ENCODE data around the gene TBL1X. TPM values are rescaled to one million over a fixed set of nuclear protein-coding genes. Genes with fewer than 3 reads are reported as not detected.

Gene TBL1X
- total RNA-seq, 4 donors from 2014 or later: 15.0 to 19.4 (median 16.3) TPM

DNA sequence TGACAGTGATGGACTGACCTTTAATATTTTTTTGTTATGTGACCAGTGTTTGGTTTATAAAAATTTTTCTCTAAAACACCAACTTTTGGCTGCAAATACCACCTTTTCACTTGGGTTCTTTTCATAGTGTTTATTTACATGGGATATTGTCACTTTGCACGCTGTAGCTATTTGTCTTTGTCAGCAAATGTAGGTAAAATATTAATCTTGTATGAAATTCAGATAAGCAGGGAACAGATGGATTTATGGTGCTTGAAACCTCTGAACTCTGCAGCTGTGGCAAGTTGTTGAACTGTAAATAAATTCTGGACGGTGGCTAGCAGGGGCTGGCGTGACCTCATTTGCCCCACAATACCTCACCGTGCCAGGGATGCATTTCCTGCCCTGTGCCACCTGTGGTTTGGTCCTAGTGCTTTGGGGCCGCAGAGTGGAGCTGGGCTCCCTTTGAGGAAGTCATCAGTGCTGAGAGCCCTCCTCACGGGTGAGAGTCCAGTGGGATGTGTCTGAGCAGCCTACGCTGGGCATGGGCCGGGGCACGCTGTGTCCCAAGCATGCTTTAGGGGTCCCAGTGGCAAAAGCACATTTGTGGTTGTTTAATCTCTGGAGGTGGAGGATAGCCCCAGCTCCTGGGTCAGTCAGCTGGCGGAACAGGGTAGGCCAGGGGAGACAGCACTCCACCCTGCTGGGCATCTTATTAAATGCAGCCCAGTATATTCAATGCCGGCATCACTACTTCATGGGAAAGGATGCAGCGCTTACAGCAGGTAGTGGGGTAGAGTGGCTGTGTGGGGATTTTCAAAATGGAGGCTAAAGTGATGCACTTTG, 108.6 kb downstream of the TBL1X start:
- TF ChIP-seq, protein P1, sequence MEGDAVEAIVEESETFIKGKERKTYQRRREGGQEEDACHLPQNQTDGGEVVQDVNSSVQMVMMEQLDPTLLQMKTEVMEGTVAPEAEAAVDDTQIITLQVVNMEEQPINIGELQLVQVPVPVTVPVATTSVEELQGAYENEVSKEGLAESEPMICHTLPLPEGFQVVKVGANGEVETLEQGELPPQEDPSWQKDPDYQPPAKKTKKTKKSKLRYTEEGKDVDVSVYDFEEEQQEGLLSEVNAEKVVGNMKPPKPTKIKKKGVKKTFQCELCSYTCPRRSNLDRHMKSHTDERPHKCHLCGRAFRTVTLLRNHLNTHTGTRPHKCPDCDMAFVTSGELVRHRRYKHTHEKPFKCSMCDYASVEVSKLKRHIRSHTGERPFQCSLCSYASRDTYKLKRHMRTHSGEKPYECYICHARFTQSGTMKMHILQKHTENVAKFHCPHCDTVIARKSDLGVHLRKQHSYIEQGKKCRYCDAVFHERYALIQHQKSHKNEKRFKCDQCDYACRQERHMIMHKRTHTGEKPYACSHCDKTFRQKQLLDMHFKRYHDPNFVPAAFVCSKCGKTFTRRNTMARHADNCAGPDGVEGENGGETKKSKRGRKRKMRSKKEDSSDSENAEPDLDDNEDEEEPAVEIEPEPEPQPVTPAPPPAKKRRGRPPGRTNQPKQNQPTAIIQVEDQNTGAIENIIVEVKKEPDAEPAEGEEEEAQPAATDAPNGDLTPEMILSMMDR (IDR thresholded peaks at IDR 0.05; ENCODE audit: low read depth): no peak

DNA sequence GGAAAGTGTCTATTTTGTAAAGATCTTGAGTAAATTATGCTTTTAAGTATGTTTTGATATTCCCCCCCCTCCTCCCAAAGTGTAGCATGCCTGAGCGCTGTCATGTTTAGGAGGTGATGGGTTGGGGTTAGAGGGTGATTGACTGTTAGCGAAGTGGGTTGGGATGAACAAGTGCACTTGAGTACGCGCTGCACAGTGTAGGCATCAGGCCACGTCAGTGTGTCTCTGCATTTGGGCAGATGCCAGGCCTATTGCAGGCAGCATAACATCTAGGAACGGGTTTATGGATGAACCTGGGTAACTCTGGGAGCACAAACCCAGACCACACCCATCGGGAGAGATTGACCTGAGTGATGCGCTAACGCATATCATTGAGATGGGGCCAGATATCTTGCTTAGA, 111.2 kb downstream of the TBL1X start:
- TF ChIP-seq, protein P1 (IDR thresholded peaks at IDR 0.05; ENCODE audit: low read depth): no peak

DNA sequence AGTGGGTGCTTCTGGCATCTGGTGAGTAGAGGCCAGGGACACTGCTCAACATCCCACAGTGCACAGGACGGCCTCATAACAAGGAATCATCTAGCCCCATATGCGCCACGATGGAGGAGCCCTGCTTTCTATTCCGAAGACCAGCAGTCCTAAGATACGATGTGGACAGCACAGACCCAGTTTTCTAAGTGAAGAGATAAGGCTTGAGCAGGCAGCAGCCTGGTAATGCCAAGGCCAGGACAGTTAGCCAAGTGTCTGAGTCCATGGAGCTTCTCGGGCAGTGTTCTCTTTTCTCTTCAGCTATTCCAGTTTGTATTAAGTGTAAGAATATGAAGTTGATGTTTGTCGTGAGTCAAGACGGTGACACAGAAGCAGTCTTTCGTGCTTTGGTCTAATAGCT, 112.7 kb downstream of the TBL1X start:
- TF ChIP-seq, protein P1 (IDR thresholded peaks at IDR 0.05; ENCODE audit: low read depth): no peak

DNA sequence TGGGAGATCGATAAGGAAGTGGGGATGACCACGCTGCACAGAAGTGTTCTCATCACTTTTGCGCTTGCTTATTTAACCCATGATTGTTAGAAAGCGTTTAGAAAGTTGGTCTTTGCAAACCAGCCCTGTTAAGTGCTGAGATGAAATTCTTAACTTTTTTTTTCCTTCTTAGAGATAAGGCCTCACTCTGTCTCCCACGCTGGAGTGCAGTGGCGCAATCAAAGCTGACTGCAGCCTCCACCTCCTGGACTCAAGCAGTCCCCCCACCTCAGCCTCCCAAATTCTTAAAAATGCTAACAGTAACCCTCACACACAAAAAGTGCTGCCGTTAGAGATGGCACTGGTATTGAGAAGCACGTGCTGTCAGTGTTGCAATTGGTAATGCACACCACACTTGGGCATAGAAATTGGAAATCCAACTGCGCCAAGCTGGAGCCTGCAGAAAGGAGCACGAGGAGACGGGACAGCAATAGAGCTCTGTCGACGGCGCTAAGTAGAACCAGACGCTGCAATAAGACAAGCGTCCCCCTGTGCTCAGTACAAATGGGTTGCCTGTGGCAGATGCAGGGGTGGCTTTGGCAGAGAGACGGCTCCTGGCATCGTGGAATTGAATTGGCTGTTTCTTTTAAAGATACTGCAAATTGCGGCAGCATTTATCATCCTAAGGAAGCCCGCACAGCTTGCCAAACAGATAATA, 113.4 kb downstream of the TBL1X start:
- TF ChIP-seq, protein P1 (IDR thresholded peaks at IDR 0.05; ENCODE audit: low read depth): no peak

DNA sequence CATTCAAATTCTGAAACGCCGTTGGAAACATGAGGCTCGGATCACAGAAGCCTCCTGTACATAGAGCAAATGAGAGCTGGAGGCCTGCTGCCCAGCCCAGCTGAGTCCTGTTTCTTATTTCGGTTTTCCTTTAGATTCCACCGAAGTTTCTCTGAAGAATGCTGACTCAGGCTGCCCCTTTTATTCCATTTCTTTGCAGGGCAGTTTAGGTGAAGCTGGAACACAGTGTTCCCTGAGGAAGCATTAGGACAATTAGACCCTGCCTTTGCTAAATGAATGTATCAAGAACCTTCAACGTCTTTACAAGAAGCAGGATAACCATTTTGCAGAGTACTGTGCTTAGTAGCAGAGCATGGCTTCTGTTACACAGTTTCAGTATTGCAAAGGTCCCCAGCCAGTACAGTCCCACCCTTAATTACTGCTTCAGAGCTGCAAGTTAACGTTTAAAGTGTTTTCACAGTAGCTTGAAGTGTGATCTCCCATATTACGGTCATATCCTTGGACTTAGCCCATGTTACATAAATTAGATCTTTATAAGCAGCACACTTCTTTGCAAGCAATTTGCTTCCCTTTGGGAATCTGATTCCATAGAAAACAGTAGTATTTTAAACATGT, 117.0 kb downstream of the TBL1X start:
- TF ChIP-seq, protein P1 (IDR thresholded peaks at IDR 0.05; ENCODE audit: low read depth): no peak

DNA sequence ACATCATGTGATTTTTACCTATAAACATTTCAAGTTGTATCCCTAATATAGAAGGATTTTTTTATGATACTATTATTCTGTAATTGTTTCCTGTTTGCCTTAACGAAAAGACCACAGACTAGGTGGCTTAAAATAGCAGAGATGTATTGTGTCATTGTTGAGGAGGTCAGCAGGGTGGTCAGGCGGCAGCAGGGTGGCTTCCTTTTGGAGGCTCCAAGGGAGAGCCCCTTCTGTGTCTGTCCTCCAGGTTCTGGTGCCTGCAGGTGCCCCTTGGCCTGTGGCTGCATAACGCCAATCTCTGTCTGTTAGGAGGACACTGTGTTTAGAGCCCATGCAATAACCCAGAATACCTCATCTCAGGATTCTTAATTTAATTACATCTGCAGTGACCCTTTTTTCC, 118.1 kb downstream of the TBL1X start:
- TF ChIP-seq, protein P1 (IDR thresholded peaks at IDR 0.05; ENCODE audit: low read depth): no peak

DNA sequence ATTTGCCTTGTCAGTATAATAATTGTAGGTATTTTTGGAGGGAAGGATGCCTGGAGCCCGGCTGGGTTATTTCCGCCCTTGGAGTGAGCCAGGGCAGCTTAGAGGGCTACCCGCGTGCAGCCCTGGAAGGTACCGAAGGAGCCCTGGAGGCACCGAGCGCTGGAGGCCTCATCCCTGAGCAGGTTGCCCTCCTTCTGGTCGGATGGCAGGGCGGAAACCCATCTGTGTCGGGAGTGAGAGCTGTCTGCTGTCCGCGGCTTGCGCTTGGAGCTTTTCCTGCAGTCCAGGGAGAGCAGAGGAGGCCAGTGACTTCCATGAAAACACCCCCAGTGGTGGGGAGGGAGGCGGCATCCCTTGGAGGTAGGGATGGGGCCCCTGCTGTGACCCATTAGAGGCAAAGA, 122.1 kb downstream of the TBL1X start:
- TF ChIP-seq, protein P1 (IDR thresholded peaks at IDR 0.05; ENCODE audit: low read depth): no peak

All from subcutaneous adipose tissue (tissue), 4 donors.